GM04503 (cell line): ENCODE results near the gene HIPK1.
"Not testable (repeated sequence)": the region's sequence is repeated elsewhere in the genome, so short reads cannot be mapped to it uniquely, and the experiment has no call there.

Experiments used
- DNase-seq: peaks from one replicate; pipeline ENCODE4 v3.0.0-alpha.2; 2012; ENCODE audit warnings: low read depth

Gene HIPK1

DNA sequence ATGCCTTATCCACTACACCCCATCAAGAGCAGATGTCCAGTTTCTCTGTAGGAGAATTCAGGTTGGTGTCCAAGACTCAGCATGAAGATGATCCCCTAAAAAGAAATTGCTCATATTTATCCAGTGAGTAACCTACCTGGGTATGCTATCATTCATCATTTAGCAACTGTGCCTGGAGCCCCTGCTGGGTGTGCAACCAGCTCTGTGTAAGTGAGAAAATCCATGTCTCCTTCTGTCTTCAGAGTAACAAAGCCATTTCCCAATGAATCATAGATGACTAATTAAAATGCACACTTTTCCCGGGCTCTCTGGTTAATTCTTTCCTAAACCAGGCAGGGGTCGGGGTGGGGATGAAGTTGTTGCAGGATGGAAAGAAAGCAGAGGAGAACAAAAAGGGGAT, 86.0 kb downstream of the HIPK1 start:
- DNase-seq, result no peak

DNA sequence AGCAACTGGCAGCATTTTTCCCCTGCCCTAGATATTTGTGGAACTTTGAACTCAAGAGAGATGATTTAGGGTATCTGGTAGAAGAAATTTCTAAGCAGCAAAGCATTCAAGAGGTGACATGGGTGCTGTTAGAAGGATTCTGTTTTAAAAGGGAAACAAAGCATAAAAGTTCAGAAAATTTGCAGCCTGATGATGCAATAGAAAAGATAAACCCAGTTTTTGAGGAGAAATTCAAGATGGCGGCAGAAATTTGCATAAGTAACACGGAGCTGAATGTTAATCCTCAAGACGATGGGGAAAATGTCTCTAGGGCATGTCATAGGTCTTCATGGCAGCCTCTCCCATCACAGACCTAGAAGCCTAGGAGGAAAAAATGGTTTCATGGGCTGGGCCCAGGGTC, 90.6 kb downstream of the HIPK1 start:
- DNase-seq, result not testable (repeated sequence)

DNA sequence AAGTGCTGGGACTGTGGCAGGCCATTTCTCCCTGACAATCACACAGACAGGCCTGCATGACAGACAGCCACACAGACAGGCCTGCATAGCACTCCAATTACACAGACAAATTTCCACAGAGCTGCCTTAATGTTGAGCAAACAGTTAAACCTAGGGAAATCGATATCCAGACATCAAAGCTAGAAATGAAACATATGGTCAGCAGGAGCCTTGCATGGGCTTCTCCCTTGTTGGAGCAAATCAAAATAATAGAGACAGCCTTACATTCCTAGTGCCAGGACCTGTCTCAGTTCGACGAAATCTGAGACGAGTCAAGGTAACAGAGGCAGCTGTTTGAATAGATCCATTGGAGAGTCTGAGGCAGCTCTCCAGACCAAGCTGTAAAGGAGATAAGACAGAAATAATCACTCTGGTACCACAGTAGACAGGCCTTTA, 92.6 kb downstream of the HIPK1 start:
- DNase-seq, result no peak

DNA sequence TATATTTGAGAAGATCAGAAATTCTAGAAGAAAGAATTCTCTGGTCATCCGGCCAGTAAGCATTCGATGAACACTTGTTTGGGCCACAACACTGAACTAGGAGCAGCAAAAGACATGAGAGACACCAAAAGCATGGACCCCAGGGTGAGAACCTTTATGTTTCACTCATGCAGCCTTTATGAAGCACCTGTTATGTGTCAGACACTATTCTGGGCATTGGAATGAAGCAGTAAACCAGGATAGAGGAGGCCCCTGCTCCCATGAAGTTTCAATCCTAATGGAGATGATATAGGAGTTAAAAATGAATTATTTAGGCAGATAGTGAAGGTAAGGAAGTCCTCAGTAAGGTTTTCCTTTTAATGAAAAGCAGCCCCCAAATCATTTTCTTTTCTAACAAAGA, 93.8 kb downstream of the HIPK1 start:
- no peak for DNase-seq

DNA sequence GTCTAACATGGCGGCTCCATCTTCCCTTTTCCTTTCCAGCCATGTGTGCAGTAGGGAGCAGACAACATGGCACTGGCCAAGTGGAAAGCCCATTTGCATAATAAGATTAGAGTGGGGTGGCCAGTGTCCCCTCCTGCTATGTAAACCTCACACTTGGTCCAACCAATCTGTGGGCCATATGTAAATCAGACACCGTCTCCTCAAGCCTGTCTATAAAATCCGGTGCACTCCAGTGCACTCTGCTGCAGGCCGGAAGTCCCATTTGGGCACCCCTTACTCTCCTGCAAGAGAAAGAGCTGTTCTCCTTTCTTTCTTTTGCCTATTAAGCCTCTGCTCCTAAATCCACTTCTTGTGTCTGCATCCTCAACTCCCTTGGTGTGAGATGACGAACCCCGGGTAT, 94.3 kb downstream of the HIPK1 start:
- no peak for DNase-seq

DNA sequence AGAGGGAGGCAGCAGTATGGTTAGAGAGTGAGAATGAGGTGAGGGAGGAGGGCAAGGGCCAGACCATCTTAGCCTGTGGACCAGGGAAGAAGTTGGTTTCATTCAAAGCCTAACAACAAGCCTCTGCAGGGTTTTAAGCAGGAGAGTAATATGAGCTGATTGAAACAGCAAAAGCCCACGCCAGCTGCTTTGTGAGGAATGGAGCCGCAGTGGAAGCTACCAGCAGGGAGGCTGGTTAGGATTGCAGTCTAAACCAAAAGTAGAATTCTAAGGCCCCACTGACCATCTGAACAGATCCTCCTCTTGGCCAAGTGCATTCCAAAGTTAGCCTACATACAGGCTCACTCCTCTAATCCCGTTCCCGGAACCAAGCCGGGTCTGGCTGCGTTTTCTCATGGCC, 94.9 kb downstream of the HIPK1 start:
- no peak for DNase-seq

DNA sequence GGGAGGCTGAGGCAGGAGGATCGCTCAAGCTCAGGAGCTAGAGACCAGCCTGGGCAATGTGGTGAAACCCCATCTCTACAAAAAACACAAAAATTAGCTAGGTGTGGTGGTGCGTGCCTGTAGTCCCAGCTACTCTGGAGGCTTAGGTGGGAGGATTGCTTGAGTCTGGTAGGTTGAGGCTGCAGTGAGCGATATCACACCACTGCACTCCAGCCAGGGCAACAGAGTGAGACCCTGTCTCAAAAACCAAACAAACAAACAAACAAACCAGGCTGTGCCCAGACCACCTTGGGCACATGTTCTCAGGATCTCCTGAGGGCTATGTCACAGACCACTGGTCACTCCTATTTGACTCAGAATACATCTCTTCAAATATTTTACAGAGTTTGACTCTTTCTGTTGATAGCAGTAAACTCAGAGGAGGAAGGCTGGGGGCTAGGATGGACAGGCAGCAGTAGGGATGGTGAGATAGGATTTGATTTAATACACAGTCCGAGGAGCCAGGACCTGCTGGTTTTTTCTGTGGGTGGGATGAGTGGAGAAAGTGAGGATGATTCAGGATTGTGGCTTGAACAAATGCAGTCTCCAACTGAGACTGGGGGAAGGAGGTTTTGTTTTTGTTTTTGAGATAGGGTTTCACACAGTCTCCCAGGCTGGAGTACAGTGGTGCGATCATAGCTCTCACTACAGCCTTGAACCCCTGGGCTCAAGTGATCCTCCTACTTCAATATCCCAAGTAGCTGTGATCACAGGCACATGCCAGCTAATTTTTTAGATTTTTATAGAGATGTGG, 96.7 kb downstream of the HIPK1 start:
- DNase-seq, result no peak

DNA sequence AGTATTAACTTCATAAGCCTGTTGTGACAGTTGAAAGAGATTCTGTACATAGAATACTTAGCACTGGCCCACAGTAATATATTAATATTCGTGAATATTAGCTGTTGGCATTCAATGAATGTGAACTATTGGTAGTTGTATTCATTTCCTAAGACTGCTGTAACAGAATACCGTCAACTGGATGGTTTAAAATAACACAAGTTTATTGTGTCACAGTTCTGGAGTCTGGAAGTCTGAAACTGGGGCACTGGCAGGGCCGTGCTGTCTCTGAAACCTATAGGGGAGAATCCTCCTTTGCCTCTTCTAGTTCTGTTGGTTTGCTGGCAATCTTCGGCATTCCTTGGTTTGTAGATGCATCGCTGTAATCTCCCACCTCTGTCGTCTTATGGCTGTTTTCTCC, 97.7 kb downstream of the HIPK1 start:
- no peak for DNase-seq
